GM10847 (cell line): ENCODE results near the gene ADGRL3.

ENCODE experiments used
- POLR2A ChIP-seq: IDR thresholded peaks from 2 replicates; pipeline ENCODE4 v1.6.1; 2011; ENCODE audit not compliant: insufficient read length; ENCODE audit errors: extremely low read depth

The ADGRL3 gene

GRCh38 chr4:61783050-61783449 is 582.9 kb downstream of the ADGRL3 start:
- no peak for TF ChIP-seq POLR2A

- no peak for TF ChIP-seq POLR2A
These were observed 585.6 kb downstream of the ADGRL3 start for GRCh38 chr4:61785761-61786160.

- no peak for TF ChIP-seq POLR2A
These were observed 586.1 kb downstream of the ADGRL3 start for GRCh38 chr4:61786211-61786610.

DNA sequence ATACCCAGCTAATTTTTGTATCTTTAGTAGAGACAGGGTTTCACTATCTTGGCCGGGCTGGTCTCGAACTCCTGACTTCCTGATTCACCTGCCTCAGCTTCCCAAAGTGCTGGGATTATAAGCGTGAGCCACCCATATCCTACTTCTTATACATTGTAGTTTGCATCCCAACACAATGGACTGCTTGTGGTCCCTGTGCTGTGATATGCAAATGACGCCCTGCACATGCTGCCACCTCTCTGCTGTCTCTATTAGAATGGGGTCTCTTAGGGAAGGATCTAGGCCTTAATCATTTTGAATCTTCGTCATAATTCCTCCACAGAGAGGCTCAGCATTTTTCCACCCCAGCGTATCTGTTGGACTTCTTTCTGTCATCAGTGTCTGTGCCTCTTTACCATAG is 595.9 kb downstream of the ADGRL3 start:
- TF ChIP-seq POLR2A = no peak

- TF ChIP-seq POLR2A = no peak
These were observed 599.7 kb downstream of the ADGRL3 start for GRCh38 chr4:61799794-61800193.

- TF ChIP-seq POLR2A = no peak
These were observed 605.1 kb downstream of the ADGRL3 start for GRCh38 chr4:61805227-61805626.

GRCh38 chr4:61805979-61806378 is 605.9 kb downstream of the ADGRL3 start:
- no peak for TF ChIP-seq POLR2A

- TF ChIP-seq POLR2A = no peak
These were observed 612.0 kb downstream of the ADGRL3 start for GRCh38 chr4:61812171-61812570.

- TF ChIP-seq POLR2A = no peak
These were observed 616.9 kb downstream of the ADGRL3 start for GRCh38 chr4:61817071-61817470.

- TF ChIP-seq POLR2A = no peak
These were observed 620.0 kb downstream of the ADGRL3 start for GRCh38 chr4:61820136-61820535.

- TF ChIP-seq POLR2A = no peak
These were observed 624.3 kb downstream of the ADGRL3 start for GRCh38 chr4:61824454-61824853.

DNA sequence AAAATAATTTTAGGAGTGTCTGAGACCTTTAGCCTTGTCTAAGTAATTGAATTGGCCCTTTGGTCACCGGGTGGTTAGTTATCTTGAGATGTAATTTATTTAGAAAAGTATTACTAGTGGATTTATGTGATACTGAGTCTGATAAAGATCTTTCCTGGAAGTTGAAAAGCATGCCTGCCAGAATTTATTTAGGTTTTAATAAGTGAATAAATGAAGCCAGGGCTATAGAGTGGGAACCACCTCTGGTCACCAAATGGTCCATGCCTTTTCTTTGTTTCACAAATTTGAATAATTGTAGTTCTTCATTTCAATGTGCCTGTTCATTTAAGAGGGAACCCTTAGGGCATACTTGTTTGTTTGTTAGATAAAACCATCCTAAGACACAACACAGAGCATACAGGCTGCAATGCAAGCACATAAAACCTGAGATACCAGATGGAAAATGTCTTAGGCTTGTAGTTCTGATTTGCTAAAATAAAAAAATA is 627.8 kb downstream of the ADGRL3 start:
- TF ChIP-seq POLR2A = no peak

DNA sequence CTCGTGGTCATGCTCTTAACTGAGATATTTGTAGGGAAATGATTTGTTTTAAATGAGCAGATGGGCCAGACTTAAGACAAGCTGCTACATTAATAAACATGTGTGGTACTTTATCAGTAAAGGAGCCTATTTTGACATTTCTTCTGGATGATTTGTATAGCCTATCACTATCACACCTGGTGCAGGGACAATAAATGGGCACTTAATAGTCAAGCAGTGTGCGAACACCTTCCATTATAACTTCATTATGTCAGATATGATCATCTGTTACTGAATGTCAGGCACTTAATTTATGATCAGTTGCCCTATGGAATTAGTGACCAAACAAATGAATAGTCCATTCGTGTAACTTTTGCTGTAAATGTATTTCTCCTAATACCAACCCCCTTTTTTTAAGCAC is 628.8 kb downstream of the ADGRL3 start:
- no peak for TF ChIP-seq POLR2A

- TF ChIP-seq POLR2A = no peak
These were observed 631.9 kb downstream of the ADGRL3 start for GRCh38 chr4:61831987-61832386.

DNA sequence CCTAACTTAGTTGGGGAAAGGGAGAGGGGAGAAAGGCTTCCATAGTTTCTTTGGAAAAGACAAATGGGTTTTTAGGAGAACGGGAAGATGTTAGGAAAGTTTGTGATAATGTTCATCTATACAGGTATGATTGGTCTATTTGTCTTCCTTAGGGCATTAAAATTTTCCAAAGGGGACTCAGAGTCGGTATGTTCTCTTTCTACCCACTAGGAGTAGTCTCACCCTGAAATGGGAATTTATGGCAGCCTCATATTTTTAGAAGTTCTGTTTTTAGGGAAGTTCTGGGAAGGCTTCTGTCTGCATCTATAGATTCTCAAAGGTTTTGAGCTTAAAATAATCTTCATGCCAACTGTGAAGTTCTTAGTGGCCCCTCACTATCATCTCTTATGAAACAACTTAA is 637.3 kb downstream of the ADGRL3 start:
- no peak for TF ChIP-seq POLR2A

DNA sequence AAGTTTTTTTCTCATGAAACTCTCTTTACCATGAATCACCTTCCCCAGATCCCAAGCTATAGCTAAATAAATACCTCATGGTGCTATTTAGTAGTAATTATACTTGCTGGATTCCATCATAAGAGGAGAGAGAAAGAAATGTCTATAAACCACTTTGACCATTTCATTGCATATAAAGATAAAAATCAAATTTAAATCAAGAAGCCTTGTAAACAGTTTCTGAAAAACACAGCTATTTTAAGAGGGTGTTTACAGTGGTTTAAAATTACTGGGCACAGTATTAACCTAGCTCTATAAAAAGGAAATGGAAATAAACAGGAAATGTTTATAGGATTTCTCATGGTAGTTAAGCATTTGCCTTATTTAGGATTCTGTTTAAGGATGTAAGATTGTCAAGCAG is 637.9 kb downstream of the ADGRL3 start:
- no peak for TF ChIP-seq POLR2A

DNA sequence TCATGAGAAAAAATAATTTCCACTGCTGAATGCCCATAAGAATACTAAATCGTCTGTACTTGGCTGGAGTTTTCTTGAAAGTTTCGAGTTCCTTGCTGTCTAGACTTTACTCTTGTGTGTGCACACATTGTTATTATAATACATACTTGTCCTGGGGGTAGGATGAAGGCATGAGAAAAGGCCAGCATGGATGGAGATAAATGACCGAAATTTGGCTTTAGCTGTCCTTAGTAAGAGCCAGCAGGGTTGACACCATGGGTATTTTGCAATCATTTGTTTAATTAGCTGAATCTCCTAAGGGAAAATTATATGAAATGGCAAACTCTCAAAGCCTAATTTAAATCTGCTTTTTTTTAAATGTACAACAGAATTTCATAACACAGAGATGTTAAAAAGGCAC is 641.6 kb downstream of the ADGRL3 start:
- no peak for TF ChIP-seq POLR2A

GRCh38 chr4:61851126-61851525 is 651.0 kb downstream of the ADGRL3 start:
- TF ChIP-seq POLR2A = no peak

DNA sequence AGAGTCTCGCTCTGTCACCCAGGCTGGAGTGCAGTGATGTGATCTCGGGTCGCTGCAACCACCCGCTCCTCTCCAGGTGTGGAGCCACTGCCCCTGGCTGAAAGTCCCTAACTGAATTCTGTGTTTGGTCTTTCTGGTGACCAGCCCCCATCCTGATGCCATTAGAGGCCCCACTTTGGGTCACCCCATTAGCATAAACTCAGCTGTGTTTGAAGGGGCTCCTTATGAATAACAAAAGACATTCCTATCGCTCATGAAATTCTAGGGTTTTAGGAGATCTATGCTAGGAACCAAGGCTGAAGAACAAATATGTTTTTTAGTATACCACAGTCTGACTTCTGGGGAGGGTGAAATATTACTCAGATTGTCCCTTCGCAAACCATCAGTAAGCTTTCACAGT is 652.9 kb downstream of the ADGRL3 start:
- TF ChIP-seq POLR2A = no peak

GRCh38 chr4:61860376-61860775 is 660.2 kb downstream of the ADGRL3 start:
- no peak for TF ChIP-seq POLR2A
